IPS-18a (cell line): ENCODE data around the gene SNX33.
"Not testable (repeated sequence)": the region's sequence is repeated elsewhere in the genome, so short reads cannot be mapped to it uniquely, and the experiment has no call there.

Source experiments
- H3K27ac ChIP-seq: one replicate; pipeline ENCODE4 v1.5.1; 2013; ENCODE audit warnings: low read length
- H3K27me3 ChIP-seq: one replicate; pipeline ENCODE4 v1.6.1; 2013; ENCODE audit warnings: mild to moderate bottlenecking, low read length; ENCODE audit not compliant: control insufficient read depth, insufficient read depth
- H3K36me3 ChIP-seq: one replicate; pipeline ENCODE4 v1.6.1; 2013; ENCODE audit warnings: low read depth, low read length; ENCODE audit not compliant: control insufficient read depth
- H3K4me1 ChIP-seq: one replicate; pipeline ENCODE4 v1.6.1; 2013; ENCODE audit warnings: low read depth, low read length; ENCODE audit not compliant: control insufficient read depth
- H3K4me3 ChIP-seq: one replicate; pipeline ENCODE4 v1.5.1; 2013; ENCODE audit warnings: low read length
- H3K9ac ChIP-seq: one replicate; pipeline ENCODE4 v1.6.1; 2013; ENCODE audit warnings: mild to moderate bottlenecking, low read length, moderate library complexity
- H3K9me3 ChIP-seq: one replicate; pipeline ENCODE4 v1.6.1; 2013; ENCODE audit warnings: low read depth, low read length; ENCODE audit not compliant: control insufficient read depth

The SNX33 gene

GRCh38 chr15:75631935-75632334 is 15.8 kb upstream of the SNX33 start:
- Histone ChIP-seq H3K27ac (no peak overlapping the region), H3K4me1 (no peaks in the 10 kb centered on the region), H3K4me3 (no peak overlapping the region), H3K9me3 (no peaks in the 10 kb centered on the region), H3K36me3 (no peaks in the 10 kb centered on the region), H3K27me3 (no peaks in the 10 kb centered on the region), H3K9ac (no peak overlapping the region)

DNA sequence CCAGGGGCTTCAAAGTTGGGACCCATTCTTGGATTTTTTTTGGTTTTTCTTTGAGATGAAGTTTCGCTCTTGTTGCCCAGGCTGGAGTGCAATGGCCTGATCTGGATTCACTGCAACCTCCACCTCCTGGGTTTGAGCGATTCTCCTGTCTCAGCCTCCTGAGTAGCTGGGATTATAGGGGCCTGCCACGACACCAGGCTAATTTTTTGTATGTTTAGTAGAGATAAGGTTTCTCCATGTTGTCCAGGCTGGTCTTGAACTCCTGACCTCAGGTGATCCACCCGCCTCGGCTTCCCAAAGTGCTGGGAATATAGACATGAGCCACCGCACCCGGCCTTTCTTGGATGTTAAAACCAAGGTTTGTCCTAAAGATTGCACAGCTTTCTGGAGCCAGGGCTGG is 13.8 kb upstream of the SNX33 start:
- not testable (repeated sequence) for H3K9me3 ChIP-seq, H3K4me3 ChIP-seq, H3K36me3 ChIP-seq, H3K4me1 ChIP-seq, H3K27me3 ChIP-seq, H3K9ac ChIP-seq, H3K27ac ChIP-seq

DNA sequence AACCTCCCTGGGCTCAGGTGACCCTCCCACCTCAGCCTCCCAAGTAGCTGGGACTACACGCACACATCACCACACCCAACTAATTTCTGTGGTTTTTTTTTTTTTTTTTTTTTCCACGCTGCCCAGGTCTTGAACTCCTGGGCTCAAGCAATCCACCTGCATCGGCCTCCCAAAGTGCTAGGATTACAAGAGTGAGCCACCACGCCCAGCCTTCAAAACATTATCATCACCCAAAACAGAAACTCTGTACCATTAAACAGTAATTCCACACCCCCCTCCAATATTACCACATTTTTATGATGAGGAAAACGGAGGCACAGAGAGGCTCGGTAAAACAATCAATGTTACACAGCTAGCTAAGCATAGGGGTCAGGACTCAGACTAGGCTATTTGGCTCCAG is 11.7 kb upstream of the SNX33 start:
- Histone ChIP-seq H3K9ac (no peak overlapping the region), H3K4me1 (peaks cover 7% of the 10 kb centered on the region), H3K9me3 (no peaks in the 10 kb centered on the region), H3K27me3 (no peaks in the 10 kb centered on the region), H3K36me3 (peaks cover 3% of the 10 kb centered on the region), H3K27ac (no peak overlapping the region), H3K4me3 (no peak overlapping the region)

DNA sequence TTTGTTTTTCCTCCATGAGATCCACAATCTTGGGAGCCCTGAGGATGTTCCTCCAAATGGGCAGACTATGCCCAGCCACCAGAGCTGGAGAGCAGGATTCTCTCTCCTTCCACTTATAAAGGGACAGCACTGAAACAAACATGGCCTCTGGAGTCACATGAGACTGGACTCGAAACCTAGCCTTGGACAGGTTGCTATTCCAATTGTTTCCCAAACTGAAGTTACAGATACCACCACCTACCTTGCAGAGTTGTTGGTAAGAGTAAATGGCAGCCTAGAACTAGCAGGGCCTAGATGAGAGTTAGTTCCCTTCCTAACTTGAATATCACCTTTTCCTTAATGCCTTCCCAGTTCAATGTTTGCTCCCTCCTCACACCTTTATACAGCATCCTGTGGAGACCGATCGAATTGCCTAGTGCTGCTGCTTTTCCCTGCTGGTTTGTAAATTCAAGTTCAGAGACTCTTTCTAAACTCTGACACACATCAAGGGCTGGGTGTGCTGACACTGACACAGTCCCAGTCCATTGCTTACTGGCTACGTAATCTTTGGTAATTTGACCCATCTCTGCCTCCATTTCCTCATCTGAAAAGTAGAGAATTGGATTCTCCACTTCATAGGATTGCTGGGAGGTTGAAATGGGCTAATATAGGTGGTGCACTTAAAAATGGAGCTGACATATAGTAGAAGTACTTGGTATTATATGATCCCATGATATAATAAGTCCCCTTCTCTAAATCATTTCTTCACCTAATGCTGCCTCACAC is 10.3 kb upstream of the SNX33 start:
- H3K9me3 ChIP-seq: no peaks in the 10 kb centered on the region
- no peak overlapping the region for H3K9ac ChIP-seq
- no peaks in the 10 kb centered on the region for H3K27me3 ChIP-seq
- H3K36me3 ChIP-seq: peaks cover 3% of the 10 kb centered on the region
- H3K27ac ChIP-seq: no peak overlapping the region
- peak overlapping the region; percentile 91 for H3K4me3 ChIP-seq
- H3K4me1 ChIP-seq: peaks cover 7% of the 10 kb centered on the region

- peaks cover 7% of the 10 kb centered on the region for H3K4me1 ChIP-seq
- peak overlapping the region; percentile 92 for H3K27ac ChIP-seq
Observed at GRCh38 chr15:75639191-75639708, 8.5 kb upstream of the SNX33 start.

GRCh38 chr15:75639709-75640482 is 7.8 kb upstream of the SNX33 start, which contains the start of gene IMP3:
Gene IMP3, minus strand, starts transcription at chr15:75640224. Its CDS starts 56 bp downstream, at chr15:75640168.
- no peaks in the 10 kb centered on the region for H3K9me3 ChIP-seq
- H3K27me3 ChIP-seq: peaks cover under 1% of the 10 kb centered on the region
- H3K4me1 ChIP-seq: peaks cover 7% of the 10 kb centered on the region
- H3K9ac ChIP-seq: peak within 1 kb of the TSS; percentile 99
- H3K4me3 ChIP-seq: peak within 1 kb of the TSS; percentile 91
- peaks cover 3% of the 10 kb centered on the region for H3K36me3 ChIP-seq
- peak within 1 kb of the TSS; percentile 92 for H3K27ac ChIP-seq

More at GRCh38 chr15:75639191-75639708, 8.5 kb upstream of the SNX33 start:
- no peaks in the 10 kb centered on the region for H3K27me3 ChIP-seq
- H3K9ac ChIP-seq: peak overlapping the region; percentile 99
- H3K9me3 ChIP-seq: no peaks in the 10 kb centered on the region
- H3K4me3 ChIP-seq: peak overlapping the region; percentile 91
- H3K36me3 ChIP-seq: peaks cover 3% of the 10 kb centered on the region

DNA sequence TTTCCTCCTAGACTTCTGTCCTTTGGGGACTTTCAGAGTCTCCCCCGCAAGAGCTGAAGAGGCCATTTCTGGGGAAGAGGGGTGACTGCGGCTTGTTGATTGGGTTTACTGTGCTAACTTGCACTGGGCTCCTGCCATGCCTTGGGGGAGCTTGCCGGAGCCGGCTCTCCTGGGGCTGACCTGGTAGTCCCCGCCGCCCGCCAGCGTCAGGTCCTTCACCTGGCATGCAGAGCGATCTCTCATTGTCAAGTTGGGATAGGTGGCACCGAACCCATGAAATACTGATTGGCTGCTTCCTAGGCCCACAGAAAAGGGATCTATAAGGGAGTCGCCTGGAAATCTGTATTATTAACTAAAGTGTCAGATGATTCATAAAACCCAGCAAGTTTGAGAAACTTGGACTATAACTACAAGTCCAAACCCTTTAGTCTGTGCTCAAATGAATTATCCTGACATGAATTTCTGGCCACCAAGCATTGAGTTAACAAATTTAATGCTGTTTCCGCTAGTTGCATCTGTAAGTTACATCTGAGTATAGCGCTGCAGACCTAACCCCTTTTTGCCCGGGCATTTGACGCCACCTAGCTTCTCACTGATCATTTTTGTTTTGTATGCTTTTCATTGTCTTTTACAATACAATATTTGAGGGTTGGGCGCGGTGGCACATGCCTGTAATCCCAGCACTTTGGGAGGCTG is 7.1 kb upstream of the SNX33 start:
- Histone ChIP-seq H3K4me1 (peaks cover 7% of the 10 kb centered on the region), H3K27ac (peak overlapping the region; percentile 64), H3K9ac (peak overlapping the region; percentile 99)

DNA sequence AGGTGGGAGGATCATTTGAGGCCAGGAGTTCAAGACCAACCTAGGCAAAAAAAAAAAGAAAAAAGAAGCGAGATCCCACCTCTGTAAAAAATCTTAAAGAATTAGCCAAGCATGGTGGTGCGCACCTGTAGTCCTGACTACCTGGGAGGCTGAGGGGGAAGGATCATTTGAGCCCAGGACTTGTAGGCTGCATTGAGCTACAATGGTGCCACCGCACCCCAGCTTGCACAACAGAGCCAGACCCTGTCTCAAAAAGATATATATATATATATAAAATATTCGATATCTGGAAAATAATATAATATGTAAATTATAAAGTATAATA is 6.6 kb upstream of the SNX33 start:
- H3K27ac ChIP-seq: no peak overlapping the region
- H3K27me3 ChIP-seq: peaks cover 9% of the 10 kb centered on the region
- H3K9me3 ChIP-seq: no peaks in the 10 kb centered on the region
- peak overlapping the region; percentile 99 for H3K9ac ChIP-seq
- H3K4me1 ChIP-seq: peaks cover 7% of the 10 kb centered on the region
- H3K4me3 ChIP-seq: peak overlapping the region; percentile 91
- H3K36me3 ChIP-seq: peaks cover 3% of the 10 kb centered on the region

More for the DNA sequence above, 7.1 kb upstream of the SNX33 start:
- peaks cover 4% of the 10 kb centered on the region for H3K27me3 ChIP-seq
- no peaks in the 10 kb centered on the region for H3K9me3 ChIP-seq
- H3K4me3 ChIP-seq: peak overlapping the region; percentile 91
- peaks cover 3% of the 10 kb centered on the region for H3K36me3 ChIP-seq

GRCh38 chr15:75641603-75642002 is 6.1 kb upstream of the SNX33 start:
- no peak overlapping the region for H3K9ac ChIP-seq
- no peak overlapping the region for H3K4me3 ChIP-seq
- no peak overlapping the region for H3K27ac ChIP-seq
- peaks cover 3% of the 10 kb centered on the region for H3K36me3 ChIP-seq
- peaks cover 14% of the 10 kb centered on the region for H3K27me3 ChIP-seq
- no peaks in the 10 kb centered on the region for H3K9me3 ChIP-seq
- peaks cover 9% of the 10 kb centered on the region for H3K4me1 ChIP-seq

- Histone ChIP-seq H3K4me1 (peaks cover 13% of the 10 kb centered on the region), H3K27me3 (peaks cover 21% of the 10 kb centered on the region), H3K36me3 (no peaks in the 10 kb centered on the region), H3K27ac (no peak overlapping the region), H3K9ac (no peak overlapping the region), H3K4me3 (no peak overlapping the region), H3K9me3 (no peaks in the 10 kb centered on the region)
Observed at GRCh38 chr15:75644376-75644775, 3.3 kb upstream of the SNX33 start.
